Measurements from ENCODE around the gene CDC42BPG. TPM values are rescaled to one million over a fixed set of nuclear protein-coding genes. Genes with fewer than 3 reads are reported as not detected.

CDC42BPG gene
- total RNA-seq, 1 donor from 2014 or later = 0.82 TPM

GRCh38 chr11:64867748-64868462 lies 23.5 kb upstream of the CDC42BPG start:
- intact Hi-C loops (cut with micrococcal nuclease) = no loop called here

GRCh38 chr11:64866173-64866491 lies 21.7 kb upstream of the CDC42BPG start:
- intact Hi-C loops (cut with micrococcal nuclease) = no loop called here

GRCh38 chr11:64865286-64866172 lies 21.1 kb upstream of the CDC42BPG start:
- intact Hi-C loops (cut with micrococcal nuclease) = no loop called here

GRCh38 chr11:64864473-64865285 lies 20.2 kb upstream of the CDC42BPG start:
- intact Hi-C loops (cut with micrococcal nuclease) = no loop called here

GRCh38 chr11:64864135-64864472 lies 19.7 kb upstream of the CDC42BPG start:
- intact Hi-C loops (cut with micrococcal nuclease) = no loop called here

- intact Hi-C loops (cut with micrococcal nuclease) = no loop called here
Measured at GRCh38 chr11:64863391-64864060, 19.1 kb upstream of the CDC42BPG start.

GRCh38 chr11:64862987-64863390 lies 18.5 kb upstream of the CDC42BPG start:
- intact Hi-C loops (cut with micrococcal nuclease) = no loop called here

GRCh38 chr11:64861227-64861975 lies 16.9 kb upstream of the CDC42BPG start:
- intact Hi-C loops (cut with micrococcal nuclease) = no loop called here

- intact Hi-C loops (cut with micrococcal nuclease) = loop anchor here (1.0 to 5.0 kb wide), 2 partner anchors 19 to 47 kb away; partner anchors contain the start of genes EHD1 and MEN1
Measured at GRCh38 chr11:64859542-64860414, 15.3 kb upstream of the CDC42BPG start.

- intact Hi-C loops (cut with micrococcal nuclease) = loop anchor here (1.0 to 5.0 kb wide), 2 partner anchors 20 to 46 kb away; partner anchors contain the start of genes EHD1 and MEN1
Measured at GRCh38 chr11:64858467-64859263, 14.2 kb upstream of the CDC42BPG start.

- intact Hi-C loops (cut with micrococcal nuclease) = loop anchor here (5.0 kb wide), 1 partner anchor 45 kb away; the partner anchor contains the start of gene MEN1
Measured at GRCh38 chr11:64857485-64857884, 13.0 kb upstream of the CDC42BPG start.

GRCh38 chr11:64856382-64857227 lies 12.2 kb upstream of the CDC42BPG start:
- intact Hi-C loops (cut with micrococcal nuclease) = loop anchor here (5.0 kb wide), 1 partner anchor 44 kb away; the partner anchor contains the start of gene MEN1

GRCh38 chr11:64855596-64856304 lies 11.3 kb upstream of the CDC42BPG start:
- intact Hi-C loops (cut with micrococcal nuclease) = loop anchor here (5.0 kb wide), 1 partner anchor 43 kb away; the partner anchor contains the start of gene MEN1

- intact Hi-C loops (cut with micrococcal nuclease) = loop anchor here (5.0 kb wide), 1 partner anchor 43 kb away; the partner anchor contains the start of gene MEN1
Measured at GRCh38 chr11:64854534-64855502, 10.4 kb upstream of the CDC42BPG start.

- intact Hi-C loops (cut with micrococcal nuclease) = no loop called here
Measured at GRCh38 chr11:64854157-64854533, 9.7 kb upstream of the CDC42BPG start.

GRCh38 chr11:64853709-64854108 lies 9.3 kb upstream of the CDC42BPG start:
- intact Hi-C loops (cut with micrococcal nuclease) = no loop called here
